ENCODE data around the gene TRDN.
"Not testable (repeated sequence)": the region's sequence is repeated elsewhere in the genome, so short reads cannot be mapped to it uniquely, and the experiment has no call there.

Gene TRDN

DNA sequence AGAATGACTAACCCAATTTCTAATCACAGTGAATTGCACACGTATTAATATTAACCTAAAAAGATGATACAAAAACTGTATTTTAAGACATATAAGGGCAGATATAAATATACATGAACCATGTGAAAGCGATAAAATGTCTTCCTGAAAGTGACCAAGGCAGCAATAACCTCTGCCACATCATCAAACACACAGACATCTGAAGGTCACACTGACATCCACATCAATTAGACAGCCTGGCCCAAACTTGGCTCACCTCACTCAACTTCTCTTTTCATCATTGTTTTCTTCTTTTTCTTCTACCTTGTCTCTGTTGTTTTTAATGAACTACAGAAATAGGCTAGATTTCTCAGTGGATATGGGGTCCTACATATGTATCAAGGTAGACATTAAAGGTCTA lies 128.5 kb downstream of the TRDN start:
- Histone ChIP-seq H3K4me3 (ENCODE audit: insufficient read length, low read depth) (no peak overlapping the region), H3K9ac (ENCODE audit: insufficient read length, low read depth) (no peak overlapping the region), H3K4me1 (ENCODE audit: insufficient read depth, insufficient read length) (no peaks in the 10 kb centered on the region), H3K36me3 (ENCODE audit: insufficient read depth, insufficient read length, low read length) (no peaks in the 10 kb centered on the region), H3K27me3 (ENCODE audit: insufficient read depth, insufficient read length) (no peaks in the 10 kb centered on the region), H3K9me3 (ENCODE audit: insufficient read depth, low read length) (no peaks in the 10 kb centered on the region)
- no peak for DNase-seq (ENCODE audit: low read depth, low spot score)
- no peak for TF ChIP-seq SUZ12 (IDR thresholded peaks at IDR 0.05; ENCODE audit: extremely low read depth, insufficient read depth, insufficient read length)
- TF ChIP-seq ZNF274 (IDR thresholded peaks at IDR 0.05; ENCODE audit: low read depth, low read length) = no peak
- no peak for TF ChIP-seq YY1 (IDR thresholded peaks at IDR 0.05; ENCODE audit: insufficient read depth, insufficient read length)

DNA sequence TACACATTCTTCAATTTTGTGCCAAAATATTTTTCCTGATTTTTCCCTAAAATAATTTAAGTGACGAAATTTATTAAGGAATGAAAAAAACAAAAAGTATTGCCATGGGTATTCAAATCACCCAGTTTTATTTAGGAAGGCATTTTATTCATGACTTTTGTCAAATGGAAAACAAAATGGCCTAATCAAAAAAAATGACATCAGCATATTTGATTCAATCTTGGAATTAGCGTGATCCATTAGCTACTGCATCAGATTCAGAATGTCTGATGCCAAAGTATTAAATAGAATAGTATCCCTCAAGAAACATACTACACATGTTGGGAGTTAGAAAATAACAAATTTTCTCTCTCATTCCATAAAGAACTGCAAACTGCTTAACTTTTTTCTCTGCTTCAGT lies 129.2 kb downstream of the TRDN start:
- no peaks in the 10 kb centered on the region for H3K4me1 ChIP-seq (ENCODE audit: insufficient read depth, insufficient read length)
- H3K9ac ChIP-seq (ENCODE audit: insufficient read length, low read depth) = no peak overlapping the region
- TF ChIP-seq SUZ12 (IDR thresholded peaks at IDR 0.05; ENCODE audit: extremely low read depth, insufficient read depth, insufficient read length) = no peak
- H3K4me3 ChIP-seq (ENCODE audit: insufficient read length, low read depth) = no peak overlapping the region
- no peaks in the 10 kb centered on the region for H3K36me3 ChIP-seq (ENCODE audit: insufficient read depth, insufficient read length, low read length)
- H3K9me3 ChIP-seq (ENCODE audit: insufficient read depth, low read length) = no peaks in the 10 kb centered on the region
- DNase-seq (ENCODE audit: low read depth, low spot score) = no peak
- no peaks in the 10 kb centered on the region for H3K27me3 ChIP-seq (ENCODE audit: insufficient read depth, insufficient read length)

DNA sequence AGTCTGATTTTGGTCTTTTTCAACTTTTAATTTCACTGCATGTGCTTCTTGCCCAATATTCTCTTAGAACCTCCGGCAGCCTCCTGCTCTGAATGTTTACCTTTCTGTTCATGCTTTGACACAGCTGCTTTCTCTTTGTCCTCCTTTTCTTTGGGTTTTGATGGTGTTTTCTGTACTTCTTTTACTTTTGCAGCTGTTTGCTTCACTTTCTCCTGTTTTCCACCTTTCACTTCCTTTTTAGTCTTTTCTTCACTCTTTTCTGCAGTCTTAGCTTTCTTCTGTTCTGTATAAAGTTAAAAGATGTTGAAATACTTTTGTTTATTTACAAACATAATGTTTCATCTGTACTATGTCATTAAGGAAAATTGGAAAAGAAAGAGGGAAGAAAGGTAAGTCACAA lies 133.1 kb downstream of the TRDN start:
- Histone ChIP-seq H3K9ac (ENCODE audit: insufficient read length, low read depth) (no peak overlapping the region), H3K27me3 (ENCODE audit: insufficient read depth, insufficient read length) (no peaks in the 10 kb centered on the region), H3K9me3 (ENCODE audit: insufficient read depth, low read length) (no peaks in the 10 kb centered on the region), H3K36me3 (ENCODE audit: insufficient read depth, insufficient read length, low read length) (no peaks in the 10 kb centered on the region), H3K4me1 (ENCODE audit: insufficient read depth, insufficient read length) (no peaks in the 10 kb centered on the region), H3K4me3 (ENCODE audit: insufficient read length, low read depth) (no peak overlapping the region)
- TF ChIP-seq SUZ12 (IDR thresholded peaks at IDR 0.05; ENCODE audit: extremely low read depth, insufficient read depth, insufficient read length) (no peak), YY1 (IDR thresholded peaks at IDR 0.05; ENCODE audit: insufficient read depth, insufficient read length) (no peak), ZNF274 (IDR thresholded peaks at IDR 0.05; ENCODE audit: low read depth, low read length) (no peak)
- DNase-seq (ENCODE audit: low read depth, low spot score) = no peak

DNA sequence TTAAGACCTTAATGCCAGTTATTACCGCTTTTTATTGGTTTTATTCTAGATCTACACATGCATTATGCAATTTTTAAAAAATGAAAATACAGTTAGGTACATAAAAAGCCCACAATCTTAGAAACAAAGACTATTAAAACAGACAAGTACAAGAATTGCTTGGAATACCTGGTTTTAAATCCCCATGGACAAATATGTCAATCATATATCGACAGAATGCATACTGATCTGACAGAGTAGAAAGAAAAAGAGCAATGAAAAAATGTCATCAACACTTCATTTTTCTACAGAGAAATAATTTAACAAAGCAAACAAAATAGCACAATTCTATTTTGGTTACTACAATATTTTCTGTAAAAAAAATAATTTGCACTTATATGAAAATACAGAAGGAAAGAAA lies 139.7 kb downstream of the TRDN start:
- TF ChIP-seq ZNF274 (IDR thresholded peaks at IDR 0.05; ENCODE audit: low read depth, low read length) = no peak
- no peak for TF ChIP-seq YY1 (IDR thresholded peaks at IDR 0.05; ENCODE audit: insufficient read depth, insufficient read length)
- no peak for TF ChIP-seq SUZ12 (IDR thresholded peaks at IDR 0.05; ENCODE audit: extremely low read depth, insufficient read depth, insufficient read length)
- Histone ChIP-seq H3K36me3 (ENCODE audit: insufficient read depth, insufficient read length, low read length) (no peaks in the 10 kb centered on the region), H3K4me1 (ENCODE audit: insufficient read depth, insufficient read length) (no peaks in the 10 kb centered on the region), H3K4me3 (ENCODE audit: insufficient read length, low read depth) (no peak overlapping the region), H3K9ac (ENCODE audit: insufficient read length, low read depth) (no peak overlapping the region), H3K9me3 (ENCODE audit: insufficient read depth, low read length) (no peaks in the 10 kb centered on the region), H3K27me3 (ENCODE audit: insufficient read depth, insufficient read length) (no peaks in the 10 kb centered on the region)
- no peak for DNase-seq (ENCODE audit: low read depth, low spot score)

DNA sequence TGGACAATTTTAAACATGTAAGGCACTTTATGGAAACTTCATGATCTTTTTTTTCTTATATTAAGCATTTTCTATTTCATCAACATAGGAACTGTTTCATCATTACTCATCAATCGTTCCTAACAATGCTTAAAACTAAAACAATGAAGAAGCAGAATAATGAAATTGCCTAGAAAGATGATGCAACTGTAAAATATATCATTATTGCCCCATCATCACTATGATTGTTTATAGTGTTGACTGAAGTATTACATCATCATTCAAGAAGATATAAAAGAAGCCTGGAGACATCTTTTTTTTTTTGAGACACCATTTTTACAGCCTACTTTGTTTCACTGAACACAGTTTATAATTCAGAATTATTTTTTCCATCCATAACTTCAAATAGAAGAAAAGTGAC lies 147.2 kb downstream of the TRDN start:
- H3K36me3 ChIP-seq (ENCODE audit: insufficient read depth, insufficient read length, low read length) = no peaks in the 10 kb centered on the region
- no peaks in the 10 kb centered on the region for H3K4me1 ChIP-seq (ENCODE audit: insufficient read depth, insufficient read length)
- H3K9me3 ChIP-seq (ENCODE audit: insufficient read depth, low read length) = no peaks in the 10 kb centered on the region
- H3K4me3 ChIP-seq (ENCODE audit: insufficient read length, low read depth) = no peak overlapping the region
- H3K9ac ChIP-seq (ENCODE audit: insufficient read length, low read depth) = no peak overlapping the region
- DNase-seq (ENCODE audit: low read depth, low spot score) = no peak
- H3K27me3 ChIP-seq (ENCODE audit: insufficient read depth, insufficient read length) = no peaks in the 10 kb centered on the region
- TF ChIP-seq SUZ12 (IDR thresholded peaks at IDR 0.05; ENCODE audit: extremely low read depth, insufficient read depth, insufficient read length) (no peak), ZNF274 (IDR thresholded peaks at IDR 0.05; ENCODE audit: low read depth, low read length) (no peak), YY1 (IDR thresholded peaks at IDR 0.05; ENCODE audit: insufficient read depth, insufficient read length) (no peak)

DNA sequence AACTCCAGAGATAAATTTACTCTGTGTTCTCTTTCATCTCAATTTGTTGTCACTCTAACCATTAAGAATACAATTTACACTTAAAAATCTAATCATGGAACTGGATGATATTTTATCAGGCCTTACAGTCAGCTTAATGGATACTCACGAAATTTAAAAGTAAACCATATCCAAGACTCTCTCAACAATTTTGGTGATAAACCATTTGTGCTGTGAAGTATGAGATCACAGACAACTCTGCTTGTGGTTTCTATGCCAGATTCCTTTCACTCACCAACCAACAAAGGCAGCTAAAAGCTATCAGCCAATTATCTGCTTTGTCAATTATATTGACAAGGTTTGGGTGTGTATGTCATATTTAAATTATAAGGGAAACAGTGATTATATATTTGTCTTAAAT lies 155.8 kb downstream of the TRDN start:
- H3K27me3 ChIP-seq (ENCODE audit: insufficient read depth, insufficient read length) = no peaks in the 10 kb centered on the region
- no peak overlapping the region for H3K4me3 ChIP-seq (ENCODE audit: insufficient read length, low read depth)
- no peak overlapping the region for H3K9ac ChIP-seq (ENCODE audit: insufficient read length, low read depth)
- H3K36me3 ChIP-seq (ENCODE audit: insufficient read depth, insufficient read length, low read length) = no peaks in the 10 kb centered on the region
- TF ChIP-seq YY1 (IDR thresholded peaks at IDR 0.05; ENCODE audit: insufficient read depth, insufficient read length) = no peak
- TF ChIP-seq ZNF274 (IDR thresholded peaks at IDR 0.05; ENCODE audit: low read depth, low read length) = no peak
- TF ChIP-seq SUZ12 (IDR thresholded peaks at IDR 0.05; ENCODE audit: extremely low read depth, insufficient read depth, insufficient read length) = no peak
- DNase-seq (ENCODE audit: low read depth, low spot score) = no peak
- H3K4me1 ChIP-seq (ENCODE audit: insufficient read depth, insufficient read length) = no peaks in the 10 kb centered on the region
- no peaks in the 10 kb centered on the region for H3K9me3 ChIP-seq (ENCODE audit: insufficient read depth, low read length)

DNA sequence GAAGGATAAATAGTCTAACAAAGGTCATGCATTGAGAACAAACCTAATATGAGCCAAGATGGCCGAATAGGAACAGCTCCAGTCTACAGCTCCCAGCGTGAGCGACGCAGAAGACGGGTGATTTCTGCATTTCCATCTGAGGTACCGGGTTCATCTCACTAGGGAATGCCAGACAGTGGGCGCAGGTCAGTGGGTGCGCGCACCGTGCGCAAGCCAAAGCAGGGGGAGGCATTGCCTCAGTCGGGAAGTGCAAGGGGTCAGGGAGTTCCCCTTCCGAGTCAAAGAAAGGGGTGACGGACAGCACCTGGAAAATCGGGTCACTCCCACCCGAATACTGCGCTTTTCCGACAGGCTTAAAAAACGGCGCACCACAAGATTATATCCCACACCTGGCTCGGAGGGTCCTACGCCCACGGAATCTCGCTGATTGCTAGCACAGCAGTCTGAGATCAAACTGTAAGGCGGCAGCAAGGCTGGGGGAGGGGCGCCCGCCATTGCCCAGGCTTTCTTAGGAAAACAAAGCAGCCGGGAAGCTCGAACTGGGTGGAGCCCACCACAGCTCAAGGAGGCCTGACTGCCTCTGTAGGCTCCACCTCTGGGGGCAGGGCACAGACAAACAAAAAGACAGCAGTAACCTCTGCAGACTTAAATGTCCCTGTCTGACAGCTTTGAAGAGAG lies 164.6 kb downstream of the TRDN start:
- not testable (repeated sequence) for H3K4me1 ChIP-seq (ENCODE audit: insufficient read depth, insufficient read length); H3K36me3 ChIP-seq (ENCODE audit: insufficient read depth, insufficient read length, low read length); DNase-seq (ENCODE audit: low read depth, low spot score); H3K9ac ChIP-seq (ENCODE audit: insufficient read length, low read depth); H3K27me3 ChIP-seq (ENCODE audit: insufficient read depth, insufficient read length); H3K9me3 ChIP-seq (ENCODE audit: insufficient read depth, low read length); H3K4me3 ChIP-seq (ENCODE audit: insufficient read length, low read depth)

DNA sequence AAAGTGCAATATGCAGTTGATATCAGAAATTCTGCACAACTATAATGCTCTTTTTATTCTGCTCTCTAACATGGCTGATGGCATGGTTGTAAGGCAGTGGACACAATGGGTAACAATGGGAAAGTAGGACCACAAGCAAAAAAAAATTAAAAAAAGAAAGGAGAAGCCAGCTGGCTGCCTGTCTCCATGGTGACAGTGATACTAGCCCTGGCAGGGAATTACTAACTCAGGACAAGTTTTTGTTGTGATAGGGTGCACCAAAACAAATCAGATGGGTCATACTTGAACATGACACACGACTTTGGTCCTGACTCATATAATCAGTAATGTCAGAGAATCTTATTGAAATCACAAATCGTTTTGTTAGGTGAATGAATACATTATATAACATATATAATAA lies 169.4 kb downstream of the TRDN start:
- Histone ChIP-seq H3K4me3 (ENCODE audit: insufficient read length, low read depth) (no peak overlapping the region), H3K9me3 (ENCODE audit: insufficient read depth, low read length) (peaks cover 5% of the 10 kb centered on the region; the same call in 1 of the 2 replicates), H3K27me3 (ENCODE audit: insufficient read depth, insufficient read length) (no peaks in the 10 kb centered on the region), H3K36me3 (ENCODE audit: insufficient read depth, insufficient read length, low read length) (no peaks in the 10 kb centered on the region), H3K4me1 (ENCODE audit: insufficient read depth, insufficient read length) (no peaks in the 10 kb centered on the region), H3K9ac (ENCODE audit: insufficient read length, low read depth) (no peak overlapping the region)
- no peak for DNase-seq (ENCODE audit: low read depth, low spot score)
- TF ChIP-seq YY1 (IDR thresholded peaks at IDR 0.05; ENCODE audit: insufficient read depth, insufficient read length) (no peak), ZNF274 (IDR thresholded peaks at IDR 0.05; ENCODE audit: low read depth, low read length) (no peak), SUZ12 (IDR thresholded peaks at IDR 0.05; ENCODE audit: extremely low read depth, insufficient read depth, insufficient read length) (no peak)

Measured in NT2/D1 (cell line).